ENCODE measurements around the gene PODXL2.

DNA sequence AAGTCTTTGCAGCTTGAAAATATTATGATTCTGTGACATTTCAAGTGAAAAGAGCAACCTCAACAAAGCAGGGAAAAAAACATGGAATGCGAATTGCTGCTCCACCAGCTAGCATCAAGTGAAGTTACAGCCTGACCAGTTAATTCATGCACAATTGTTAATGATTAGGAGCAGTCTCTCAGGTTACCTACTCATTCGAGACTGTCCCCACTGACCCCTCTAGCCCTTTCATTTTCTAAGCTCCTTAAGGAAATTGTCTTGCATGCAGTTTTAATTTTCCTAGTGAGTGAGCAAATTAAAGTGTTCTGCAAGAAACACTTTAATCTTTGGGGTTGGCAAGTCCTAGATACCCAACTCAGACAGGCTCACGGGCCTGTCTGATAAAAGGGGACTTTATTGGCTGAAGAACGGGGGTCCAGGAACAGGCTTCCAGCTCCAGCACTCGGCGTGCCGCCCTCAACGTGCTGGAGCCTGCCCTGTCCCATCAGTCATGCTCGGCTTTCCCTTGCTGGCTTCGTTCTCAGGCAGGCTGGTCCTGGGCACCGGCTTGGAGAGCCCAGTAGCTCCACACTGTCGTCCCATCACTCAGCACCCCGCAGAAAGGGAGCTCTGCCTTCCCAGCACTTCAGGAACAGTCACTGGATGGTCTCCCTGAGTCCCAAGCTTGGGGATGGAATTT is 18.3 kb downstream of the PODXL2 start:
- TF ChIP-seq, protein P1, sequence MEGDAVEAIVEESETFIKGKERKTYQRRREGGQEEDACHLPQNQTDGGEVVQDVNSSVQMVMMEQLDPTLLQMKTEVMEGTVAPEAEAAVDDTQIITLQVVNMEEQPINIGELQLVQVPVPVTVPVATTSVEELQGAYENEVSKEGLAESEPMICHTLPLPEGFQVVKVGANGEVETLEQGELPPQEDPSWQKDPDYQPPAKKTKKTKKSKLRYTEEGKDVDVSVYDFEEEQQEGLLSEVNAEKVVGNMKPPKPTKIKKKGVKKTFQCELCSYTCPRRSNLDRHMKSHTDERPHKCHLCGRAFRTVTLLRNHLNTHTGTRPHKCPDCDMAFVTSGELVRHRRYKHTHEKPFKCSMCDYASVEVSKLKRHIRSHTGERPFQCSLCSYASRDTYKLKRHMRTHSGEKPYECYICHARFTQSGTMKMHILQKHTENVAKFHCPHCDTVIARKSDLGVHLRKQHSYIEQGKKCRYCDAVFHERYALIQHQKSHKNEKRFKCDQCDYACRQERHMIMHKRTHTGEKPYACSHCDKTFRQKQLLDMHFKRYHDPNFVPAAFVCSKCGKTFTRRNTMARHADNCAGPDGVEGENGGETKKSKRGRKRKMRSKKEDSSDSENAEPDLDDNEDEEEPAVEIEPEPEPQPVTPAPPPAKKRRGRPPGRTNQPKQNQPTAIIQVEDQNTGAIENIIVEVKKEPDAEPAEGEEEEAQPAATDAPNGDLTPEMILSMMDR (conservative IDR thresholded peaks at IDR 0.05): no peak
- no peak for TF ChIP-seq ZFX (IDR thresholded peaks at IDR 0.05)

Measured in C4-2B (cell line).